ENCODE data around the gene LMBRD1. TPM values are rescaled to one million over a fixed set of nuclear protein-coding genes. Genes with fewer than 3 reads are reported as not detected.
"Not testable (repeated sequence)": the region's sequence is repeated elsewhere in the genome, so short reads cannot be mapped to it uniquely, and the experiment has no call there.

Gene LMBRD1
- total and polyA plus RNA-seq, 8 donors = 9.8 to 83.0 (median 28.1) TPM

DNA sequence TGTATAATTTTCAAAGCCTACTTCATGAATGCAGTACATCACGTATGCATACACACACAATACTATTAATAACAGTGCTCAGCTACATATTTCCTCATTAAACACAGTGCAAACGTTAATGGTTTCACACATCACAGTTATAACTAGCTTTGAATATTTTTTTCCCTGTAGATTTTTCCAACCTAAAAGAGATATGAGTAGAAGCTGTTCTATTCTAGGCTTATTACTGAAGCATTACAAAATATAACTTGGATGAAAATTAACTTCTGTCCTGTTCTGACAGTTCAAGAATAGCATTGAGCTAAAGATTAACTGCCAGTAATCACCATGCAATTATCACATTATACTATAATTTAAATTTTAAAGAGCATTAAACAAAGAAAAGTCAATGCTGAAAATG lies 6.2 kb downstream of the LMBRD1 start:
- 52 to 64% (median 58%) methylated on average over 2 of the region's 2 CpGs for WGBS, 5 donors
- Histone ChIP-seq H3K4me3 (no peak overlapping the region), H3K36me3 (peaks cover 0 to 17% (median 7%) of the 10 kb centered on the region in 4 donors), H3K27me3 (no peaks in the 10 kb centered on the region), H3K4me1 (peaks cover 5 to 71% (median 37%) of the 10 kb centered on the region in 4 donors), H3K27ac (peak overlapping the region in 2 of 5 donors; percentile 60 to 64), H3K9me3 (no peaks in the 10 kb centered on the region)
- TF ChIP-seq POLR2A (IDR thresholded peaks at IDR 0.05) (no peak), EP300 (IDR thresholded peaks at IDR 0.05) (no peak), POLR2AphosphoS5 (IDR thresholded peaks at IDR 0.05) (no peak)
- TF ChIP-seq, protein P1, sequence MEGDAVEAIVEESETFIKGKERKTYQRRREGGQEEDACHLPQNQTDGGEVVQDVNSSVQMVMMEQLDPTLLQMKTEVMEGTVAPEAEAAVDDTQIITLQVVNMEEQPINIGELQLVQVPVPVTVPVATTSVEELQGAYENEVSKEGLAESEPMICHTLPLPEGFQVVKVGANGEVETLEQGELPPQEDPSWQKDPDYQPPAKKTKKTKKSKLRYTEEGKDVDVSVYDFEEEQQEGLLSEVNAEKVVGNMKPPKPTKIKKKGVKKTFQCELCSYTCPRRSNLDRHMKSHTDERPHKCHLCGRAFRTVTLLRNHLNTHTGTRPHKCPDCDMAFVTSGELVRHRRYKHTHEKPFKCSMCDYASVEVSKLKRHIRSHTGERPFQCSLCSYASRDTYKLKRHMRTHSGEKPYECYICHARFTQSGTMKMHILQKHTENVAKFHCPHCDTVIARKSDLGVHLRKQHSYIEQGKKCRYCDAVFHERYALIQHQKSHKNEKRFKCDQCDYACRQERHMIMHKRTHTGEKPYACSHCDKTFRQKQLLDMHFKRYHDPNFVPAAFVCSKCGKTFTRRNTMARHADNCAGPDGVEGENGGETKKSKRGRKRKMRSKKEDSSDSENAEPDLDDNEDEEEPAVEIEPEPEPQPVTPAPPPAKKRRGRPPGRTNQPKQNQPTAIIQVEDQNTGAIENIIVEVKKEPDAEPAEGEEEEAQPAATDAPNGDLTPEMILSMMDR (IDR thresholded peaks at IDR 0.05) = no peak
- intact Hi-C loops (cut with DNase I; ENCODE audit: low total_unique reads) = no loop called here
- DNase-seq = no peak

DNA sequence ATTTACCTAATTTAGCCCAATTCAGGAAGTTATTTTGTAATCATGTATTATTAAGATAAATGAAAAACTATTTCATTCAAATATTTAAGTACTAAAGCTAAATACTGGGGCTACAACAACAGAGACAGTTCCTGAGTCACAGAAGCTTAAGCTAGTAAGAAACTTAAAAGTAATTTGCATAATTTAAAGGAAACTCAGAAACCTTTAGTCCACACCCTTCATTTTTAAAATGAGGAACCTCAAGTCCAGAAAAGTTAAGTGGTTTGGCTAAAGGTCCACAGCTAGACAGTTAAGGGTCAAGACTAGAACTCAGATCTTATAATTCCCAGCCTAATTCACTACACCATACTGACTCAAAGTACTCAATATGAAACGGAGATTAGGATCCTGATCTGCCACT lies 7.2 kb downstream of the LMBRD1 start:
- no peak for TF ChIP-seq POLR2A (IDR thresholded peaks at IDR 0.05)
- TF ChIP-seq POLR2AphosphoS5 (IDR thresholded peaks at IDR 0.05) = no peak
- TF ChIP-seq, protein P1 (IDR thresholded peaks at IDR 0.05) = no peak
- TF ChIP-seq EP300 (IDR thresholded peaks at IDR 0.05) = no peak
- DNase-seq = no peak
- H3K27ac ChIP-seq = no peak overlapping the region
- peaks cover 0 to 17% (median 7%) of the 10 kb centered on the region in 4 donors for H3K36me3 ChIP-seq
- H3K4me3 ChIP-seq = no peak overlapping the region
- H3K9me3 ChIP-seq = no peaks in the 10 kb centered on the region
- H3K27me3 ChIP-seq = no peaks in the 10 kb centered on the region
- peaks cover 5 to 71% (median 37%) of the 10 kb centered on the region in 4 donors for H3K4me1 ChIP-seq
- intact Hi-C loops (cut with DNase I; ENCODE audit: low total_unique reads) = no loop called here
- 41 to 61% (median 47%) methylated on average over 1 of the region's 1 CpG for WGBS, 5 donors

DNA sequence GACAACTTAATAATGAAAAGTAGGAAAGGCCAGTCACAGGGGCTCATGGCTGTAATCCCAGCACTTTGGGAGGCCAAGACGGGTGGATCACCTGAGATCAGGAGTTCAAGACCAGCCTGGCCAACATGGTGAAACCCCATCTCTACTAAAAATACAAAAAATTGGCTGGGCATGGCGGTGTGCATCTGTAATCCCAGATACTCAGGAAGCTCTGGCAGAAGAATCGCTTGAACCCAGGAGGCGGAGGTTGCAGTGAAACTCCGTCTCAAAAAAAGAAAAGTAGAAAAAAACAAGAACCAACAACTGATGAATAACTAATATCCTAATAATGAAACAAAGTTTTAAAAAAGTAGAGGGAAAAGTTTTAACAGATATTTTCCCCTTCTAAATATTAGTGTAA lies 9.4 kb downstream of the LMBRD1 start:
- H3K4me3 ChIP-seq; H3K27me3 ChIP-seq; intact Hi-C loops (cut with DNase I; ENCODE audit: low total_unique reads); H3K9me3 ChIP-seq; H3K27ac ChIP-seq; DNase-seq: not testable (repeated sequence)
- peaks cover 6 to 72% (median 34%) of the 10 kb centered on the region in 4 donors for H3K4me1 ChIP-seq
- WGBS, 5 donors = 80 to 87% (median 85%) methylated on average over 5 of the region's 5 CpGs
- H3K36me3 ChIP-seq = peaks cover 0 to 17% (median 7%) of the 10 kb centered on the region in 4 donors

DNA sequence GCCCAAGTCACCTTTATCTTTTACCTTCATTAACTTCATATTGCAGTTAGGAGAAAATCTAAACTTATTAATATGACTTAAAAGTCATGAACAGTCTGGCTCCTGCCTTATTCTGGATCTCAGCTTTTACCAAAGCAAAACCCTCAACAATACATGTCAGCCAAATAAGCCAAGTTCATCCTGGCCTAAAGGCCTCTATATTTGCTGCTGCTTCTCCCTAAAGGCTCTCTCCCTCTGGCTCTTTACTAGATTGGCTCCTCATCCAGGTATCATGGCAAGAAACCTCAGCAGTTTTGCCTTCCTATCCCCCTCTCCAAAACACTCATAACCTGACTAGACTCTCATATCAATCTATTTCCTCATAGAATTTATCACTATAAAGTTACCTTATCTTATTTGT lies 11.1 kb downstream of the LMBRD1 start:
- intact Hi-C loops (cut with DNase I; ENCODE audit: low total_unique reads) = no loop called here
- no peak for DNase-seq
- TF ChIP-seq POLR2A (IDR thresholded peaks at IDR 0.05) = no peak
- no peak for TF ChIP-seq EP300 (IDR thresholded peaks at IDR 0.05)
- TF ChIP-seq POLR2AphosphoS5 (IDR thresholded peaks at IDR 0.05) = no peak
- TF ChIP-seq, protein P1 (IDR thresholded peaks at IDR 0.05) = no peak
- peaks cover 0 to 17% (median 7%) of the 10 kb centered on the region in 4 donors for H3K36me3 ChIP-seq
- peaks cover 0 to 71% (median 30%) of the 10 kb centered on the region in 4 donors for H3K4me1 ChIP-seq
- H3K9me3 ChIP-seq = no peaks in the 10 kb centered on the region
- peak overlapping the region in 1 of 5 donors; percentile 6 for H3K27ac ChIP-seq
- H3K4me3 ChIP-seq = no peak overlapping the region
- H3K27me3 ChIP-seq = no peaks in the 10 kb centered on the region

DNA sequence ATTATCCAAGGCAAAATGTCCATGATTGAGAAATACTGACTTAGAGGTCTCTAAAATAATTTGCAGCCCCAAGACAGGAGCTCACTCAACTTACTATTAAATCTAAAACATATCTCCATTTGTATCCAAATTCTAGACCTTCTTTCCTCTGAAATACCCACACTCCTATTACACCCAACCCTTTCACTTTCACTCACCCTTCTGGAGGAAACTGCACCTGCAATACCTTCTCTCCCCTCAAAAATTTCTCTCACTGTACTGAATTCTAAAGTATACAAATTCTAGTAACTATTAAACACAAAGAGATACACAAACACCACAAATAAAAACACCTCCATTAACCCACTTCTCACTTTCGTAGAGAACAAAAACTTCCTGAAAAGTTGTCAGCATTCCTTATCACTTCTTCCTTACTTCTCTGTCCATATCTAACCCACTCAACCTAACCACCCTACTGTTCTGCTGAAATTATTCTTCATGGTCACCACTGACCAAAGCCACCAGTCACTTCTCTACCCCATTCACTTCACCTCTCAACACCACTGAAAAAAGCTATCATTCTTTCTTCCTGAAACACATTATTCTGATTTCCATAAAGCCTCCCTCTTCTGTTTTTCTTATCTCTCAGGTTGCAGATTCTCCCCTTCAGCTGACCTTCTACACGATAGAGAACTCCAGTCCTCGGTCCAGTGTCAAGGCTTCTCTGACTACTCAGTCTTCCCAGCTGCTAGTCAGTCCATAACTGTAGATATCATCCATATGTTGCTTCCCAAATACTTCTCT lies 12.0 kb downstream of the LMBRD1 start:
- Histone ChIP-seq H3K4me1 (peaks cover 0 to 69% (median 31%) of the 10 kb centered on the region in 4 donors), H3K9me3 (no peaks in the 10 kb centered on the region), H3K36me3 (peaks cover 0 to 19% (median 11%) of the 10 kb centered on the region in 4 donors), H3K27ac (peak overlapping the region in 2 of 5 donors; percentile 6 to 7), H3K27me3 (no peaks in the 10 kb centered on the region), H3K4me3 (no peak overlapping the region)
- intact Hi-C loops (cut with DNase I; ENCODE audit: low total_unique reads) = no loop called here
- no peak for DNase-seq
- no peak for TF ChIP-seq POLR2A (IDR thresholded peaks at IDR 0.05)
- TF ChIP-seq EP300 (IDR thresholded peaks at IDR 0.05) = no peak
- no peak for TF ChIP-seq POLR2AphosphoS5 (IDR thresholded peaks at IDR 0.05)
- TF ChIP-seq, protein P1 (IDR thresholded peaks at IDR 0.05) = no peak
- WGBS, 5 donors = 58 to 74% (median 69%) methylated on average over 3 of the region's 3 CpGs
